ENCODE results near the gene S100A6. TPM values are rescaled to one million over a fixed set of nuclear protein-coding genes. Genes with fewer than 3 reads are reported as not detected.

S100A6 gene
- total and polyA plus RNA-seq, 2 donors (not counting 1 experiment from before 2014, with no cell fraction given) = 110 to 213 TPM

GRCh38 chr1:153510984-153511410, 24.8 kb downstream of the S100A6 start:
- H4K20me1 ChIP-seq (ENCODE audit: control insufficient read depth, insufficient read depth, low read length, poor library complexity, severe bottlenecking) = no peaks in the 10 kb centered on the region
- WGBS (ENCODE audit: insufficient coverage) = 3% methylated on average over 7 of the region's 7 CpGs
- H3K79me2 ChIP-seq (ENCODE audit: control insufficient read depth, insufficient read depth, low read length) = no peaks in the 10 kb centered on the region
- H3K27ac ChIP-seq (ENCODE audit: low read length in 2 of 2) = no peak overlapping the region
- no peak overlapping the region for H3K4me3 Mint-ChIP-seq
- H3K9me3 ChIP-seq (ENCODE audit: control extremely low read depth in 1 of 3, control insufficient read depth in 2 of 3, insufficient read depth in 1 of 3, low read length in 2 of 3) = no peaks in the 10 kb centered on the region
- DNase-seq (peak; percentile 81), ATAC-seq (ENCODE audit: low read depth) (peak; percentile 91)
- peak; percentile 94 for TF ChIP-seq CTCF (IDR thresholded peaks at IDR 0.05)
- no peak for TF ChIP-seq EZH2 (IDR thresholded peaks at IDR 0.05; ENCODE audit: borderline replicate concordance, insufficient read depth, low read depth, low read length, poor library complexity, severe bottlenecking)
- peak overlapping the region; percentile 36 for H2AFZ ChIP-seq (ENCODE audit: insufficient read depth, low read depth, low read length, poor library complexity, severe bottlenecking)
- H3K9ac ChIP-seq (ENCODE audit: low read length) = no peak overlapping the region
- no peak overlapping the region for H3K27ac Mint-ChIP-seq
- H3K4me1 ChIP-seq (ENCODE audit: control insufficient read depth in 2 of 2, insufficient read depth in 2 of 2, low read length in 2 of 2) = no peaks in the 10 kb centered on the region
- H3K9me3 Mint-ChIP-seq (ENCODE audit: insufficient read depth) = no peaks in the 10 kb centered on the region
- no peak overlapping the region for H3K4me3 ChIP-seq (ENCODE audit: control extremely low read depth in 1 of 5, extremely low read depth in 1 of 5, insufficient read depth in 1 of 5, low read depth in 2 of 5, low read length in 4 of 5)
- H3K4me2 ChIP-seq (replicated peaks; ENCODE audit: low read depth, low read length, poor library complexity, severe bottlenecking) = no peak overlapping the region
- intact Hi-C loops (cut with micrococcal nuclease) = loop anchor here (1.0 to 5.0 kb wide), 5 partner anchors 57 to 761 kb away; partner anchors contain the start of genes HAX1, NPR1 and RAB13
- H3K4me1 Mint-ChIP-seq = no peaks in the 10 kb centered on the region
- H3K36me3 ChIP-seq (replicated peaks in 1 of 2; ENCODE audit: control extremely low read depth in 1 of 2, control insufficient read depth in 1 of 2, extremely low read depth in 1 of 2, insufficient read depth in 2 of 2, low read length in 1 of 2) = no peaks in the 10 kb centered on the region
- peaks cover 4% of the 10 kb centered on the region for H3K27me3 Mint-ChIP-seq
- POLR2A ChIA-PET = interaction anchor here (1.3 kb wide), 1 partner anchor 58 kb away, joined by 4 read pairs; no protein-coding TSS in a partner anchor
- H3K27me3 ChIP-seq (replicated peaks in 1 of 4; ENCODE audit: control extremely low read depth in 1 of 4, control insufficient read depth in 3 of 4, insufficient read depth in 4 of 4, low read length in 3 of 4) = no peaks in the 10 kb centered on the region
- CTCF ChIA-PET = interaction anchor here (0.6 to 11.1 kb wide), 47 partner anchors 9 to 824 kb away, joined by 3 to 227 read pairs (median 5); partner anchors contain the start of genes CHTOP, HAX1, INTS3 and RAB13

GRCh38 chr1:153509729-153510354, 25.9 kb downstream of the S100A6 start:
- Histone ChIP-seq H2AFZ (ENCODE audit: insufficient read depth, low read depth, low read length, poor library complexity, severe bottlenecking) (no peak overlapping the region), H3K9ac (ENCODE audit: low read length) (no peak overlapping the region), H4K20me1 (ENCODE audit: control insufficient read depth, insufficient read depth, low read length, poor library complexity, severe bottlenecking) (no peaks in the 10 kb centered on the region), H3K79me2 (ENCODE audit: control insufficient read depth, insufficient read depth, low read length) (no peaks in the 10 kb centered on the region), H3K4me2 (replicated peaks; ENCODE audit: low read depth, low read length, poor library complexity, severe bottlenecking) (no peak overlapping the region), H3K9me3 (ENCODE audit: control extremely low read depth in 1 of 3, control insufficient read depth in 2 of 3, insufficient read depth in 1 of 3, low read length in 2 of 3) (no peaks in the 10 kb centered on the region), H3K27ac (ENCODE audit: low read length in 2 of 2) (no peak overlapping the region), H3K4me1 (ENCODE audit: control insufficient read depth in 2 of 2, insufficient read depth in 2 of 2, low read length in 2 of 2) (no peaks in the 10 kb centered on the region), H3K36me3 (replicated peaks in 1 of 2; ENCODE audit: control extremely low read depth in 1 of 2, control insufficient read depth in 1 of 2, extremely low read depth in 1 of 2, insufficient read depth in 2 of 2, low read length in 1 of 2) (no peaks in the 10 kb centered on the region), H3K27me3 (replicated peaks in 1 of 4; ENCODE audit: control extremely low read depth in 1 of 4, control insufficient read depth in 3 of 4, insufficient read depth in 4 of 4, low read length in 3 of 4) (no peaks in the 10 kb centered on the region), H3K4me3 (ENCODE audit: control extremely low read depth in 1 of 5, extremely low read depth in 1 of 5, insufficient read depth in 1 of 5, low read depth in 2 of 5, low read length in 4 of 5) (no peak overlapping the region)
- TF ChIP-seq EZH2 (IDR thresholded peaks at IDR 0.05; ENCODE audit: borderline replicate concordance, insufficient read depth, low read depth, low read length, poor library complexity, severe bottlenecking) (no peak), CTCF (IDR thresholded peaks at IDR 0.05) (peak; percentile 78)
- H3K4me1 Mint-ChIP-seq = no peaks in the 10 kb centered on the region
- no peak overlapping the region for H3K4me3 Mint-ChIP-seq
- ChIA-PET CTCF (interaction anchor here (0.8 to 11.1 kb wide), 27 partner anchors 11 to 481 kb away, joined by 3 to 227 read pairs (median 6); partner anchors contain the start of genes CHTOP, RAB13, RPS27 and S100A14), POLR2A (interaction anchor here (1.0 kb wide), 1 partner anchor 124 kb away, joined by 4 read pairs; the partner anchor contains the start of gene CHTOP)
- ATAC-seq (ENCODE audit: low read depth) (peak; percentile 60), DNase-seq (peak; percentile 60)
- peaks cover 3% of the 10 kb centered on the region for H3K27me3 Mint-ChIP-seq
- WGBS (ENCODE audit: insufficient coverage) = no CpG with 5 or more reads among the region's 4 CpGs
- H3K27ac Mint-ChIP-seq = peak overlapping the region; percentile 13
- no peaks in the 10 kb centered on the region for H3K9me3 Mint-ChIP-seq (ENCODE audit: insufficient read depth)
- intact Hi-C loops (cut with micrococcal nuclease) = loop anchor here (2.0 to 5.0 kb wide), 3 partner anchors 123 to 762 kb away; partner anchors contain the start of genes HAX1 and NPR1
